HCT116 (cell line): ENCODE data around the gene SMC1B. TPM values are rescaled to one million over a fixed set of nuclear protein-coding genes. Genes with fewer than 3 reads are reported as not detected.

Source experiments
- ATAC-seq: fragments of 200-7000 bp; cut with Tn5 transposase; 2 replicates; pipeline ENCODE4 v1.9.1; 2020; ENCODE audit warnings: mild to moderate bottlenecking, moderate library complexity
- BruUV-seq: library from RNA; stranded (reverse); fragments of 400-500 nt; replicated peaks from 2 replicates; lab custom pipeline; 2021; lab: Mats Ljungman, UMichigan
- CTCF ChIA-PET: fragments of 300-600 bp; sonication (Branson Sonifier 250); formaldehyde crosslinking; loops from one replicate; lab custom pipeline; 2021; ENCODE audit warnings: antibody characterized with exemption; lab: Charles Lee
- POLR2A ChIA-PET: fragments of 300-600, 350-600 bp; sonication (Branson Sonifier 250); formaldehyde crosslinking; loops from one replicate; lab custom pipeline; 2021; ENCODE audit warnings: antibody characterized with exemption; lab: Charles Lee
- RAD21 ChIA-PET, 2 experiments: fragments of 300-600 bp; sonication (Branson Sonifier 250); formaldehyde crosslinking; loops; one replicate each; lab custom pipeline; 2023; ENCODE audit warnings: low total read pairs in 2 of 2; ENCODE audit not compliant: uncharacterized antibody in 2 of 2, unreplicated experiment in 2 of 2, low non-redundant PET in 1 of 2; lab: Charles Lee
- DNase-seq: peaks from one replicate; pipeline ENCODE4 v3.0.0-alpha.2; 2010; ENCODE audit warnings: low read depth, low spot score
- H2AFZ ChIP-seq: fragments of 200-600 bp; shearing (Covaris generic), sonication (generic); 2 replicates; pipeline ENCODE4 v1.6.1; 2017; ENCODE audit warnings: low read depth, mixed run types, mixed read lengths, antibody characterized with exemption, low read length; ENCODE audit not compliant: poor library complexity, severe bottlenecking
- H3K27ac ChIP-seq: 2 replicates; pipeline ENCODE4 v1.5.1; 2012; ENCODE audit warnings: low read depth, low read length
- H3K27me3 ChIP-seq: fragments of 200-600 bp; sonication (generic); 2 replicates; pipeline ENCODE4 v1.6.1; 2016; ENCODE audit warnings: mixed run types, low read length, mixed read lengths; ENCODE audit not compliant: insufficient read depth
- H3K36me3 ChIP-seq, 2 experiments: fragments of 200-500 bp in 1 of 2; fragments of 200-600 bp in 1 of 2; sonication (Bioruptor generic) in 1 of 2; sonication (generic) in 1 of 2; 2 replicates each; pipeline versions ENCODE4 v1.5.1 to v1.6.1; 2014 to 2016; ENCODE audit warnings: low read length in 2 of 2, inconsistent platforms in 1 of 2, mixed read lengths in 1 of 2, mixed run types in 1 of 2; ENCODE audit not compliant: insufficient read depth in 2 of 2, control insufficient read depth in 1 of 2
- H3K4me1 ChIP-seq, 2 experiments: fragments of 200-600 bp in 1 of 2; sonication (generic) in 1 of 2; 2 replicates each; pipeline versions ENCODE4 v1.5.1 to v1.6.1; 2012 to 2017; ENCODE audit warnings: low read length in 2 of 2, inconsistent platforms in 1 of 2, mild to moderate bottlenecking in 1 of 2, mixed read lengths in 1 of 2, mixed run types in 1 of 2, moderate library complexity in 1 of 2; ENCODE audit not compliant: insufficient read depth in 2 of 2, control insufficient read depth in 1 of 2
- H3K4me2 ChIP-seq: fragments of 200-600 bp; sonication (generic); 2 replicates; pipeline ENCODE4 v1.6.1; 2017; ENCODE audit warnings: mixed run types, low read length, mixed read lengths
- H3K4me3 ChIP-seq, 2 experiments: fragments of 200-600 bp in 1 of 2; sonication (generic) in 1 of 2; replicated peaks in 1 of 2; 2 replicates each; pipeline ENCODE4 v1.5.1; 2011 to 2016; ENCODE audit warnings: low read length in 2 of 2, control low read depth in 1 of 2, low read depth in 1 of 2, mild to moderate bottlenecking in 1 of 2, mixed read lengths in 1 of 2, mixed run types in 1 of 2
- H3K79me2 ChIP-seq: fragments of 200-600 bp; sonication (generic); 2 replicates; pipeline ENCODE4 v1.6.1; 2017; ENCODE audit warnings: mild to moderate bottlenecking, mixed run types, low read length, moderate library complexity, mixed read lengths; ENCODE audit not compliant: insufficient read depth
- H3K9ac ChIP-seq: fragments of 200-600 bp; sonication (generic); 2 replicates; pipeline ENCODE4 v1.6.1; 2016; ENCODE audit warnings: low read length, mixed read lengths
- H3K9me2 ChIP-seq: fragments of 200-600 bp; sonication (generic), shearing (Covaris generic); 2 replicates; pipeline ENCODE4 v1.6.1; 2017; ENCODE audit warnings: mixed run types, mild to moderate bottlenecking, moderate library complexity; ENCODE audit not compliant: insufficient read depth
- H3K9me3 ChIP-seq, 2 experiments: fragments of 200-500 bp in 1 of 2; fragments of 200-600 bp in 1 of 2; sonication (Bioruptor generic) in 1 of 2; sonication (generic) in 1 of 2; 2 replicates each; pipeline ENCODE4 v1.6.1; 2014 to 2017; ENCODE audit warnings: low read length in 2 of 2, mixed read lengths in 2 of 2, inconsistent platforms in 1 of 2, low read depth in 1 of 2, mild to moderate bottlenecking in 1 of 2, mixed run types in 1 of 2, moderate library complexity in 1 of 2; ENCODE audit not compliant: control insufficient read depth in 1 of 2, insufficient read depth in 1 of 2
- H4K20me1 ChIP-seq: fragments of 200-600 bp; sonication (generic), shearing (Covaris generic); 2 replicates; pipeline ENCODE4 v1.6.1; 2017; ENCODE audit warnings: mixed run types, mild to moderate bottlenecking, moderate library complexity; ENCODE audit not compliant: insufficient read depth
- CBX3 ChIP-seq: IDR thresholded peaks from 2 replicates; pipeline ENCODE4 v1.6.1; 2012; ENCODE audit warnings: low read depth
- CEBPB ChIP-seq: IDR thresholded peaks from 2 replicates; pipeline ENCODE4 v1.6.1; 2012; ENCODE audit warnings: low read depth
- CTCF ChIP-seq, 3 experiments: fragments of 200-600 bp in 1 of 3; sonication (generic) in 1 of 3; IDR thresholded peaks in 2 of 3; conservative IDR thresholded peaks in 1 of 3; 2 replicates each; pipeline ENCODE4 v1.5.1; 2012 to 2017; ENCODE audit warnings: low read depth in 2 of 3, low read length in 2 of 3, antibody characterized with exemption in 1 of 3, borderline replicate concordance in 1 of 3, control low read depth in 1 of 3, mild to moderate bottlenecking in 1 of 3, mixed read lengths in 1 of 3, mixed run types in 1 of 3, moderate library complexity in 1 of 3; ENCODE audit not compliant: insufficient read depth in 1 of 3
- EGR1 ChIP-seq: IDR thresholded peaks from 2 replicates; pipeline ENCODE4 v1.6.1; 2012; ENCODE audit warnings: low read depth
- EZH2 ChIP-seq: fragments of 200-600 bp; sonication (generic); IDR thresholded peaks from 2 replicates; pipeline ENCODE4 v1.6.1; 2017; ENCODE audit warnings: antibody characterized with exemption, mixed run types
- EZH2phosphoT487 ChIP-seq: fragments of 200-600 bp; IDR thresholded peaks from 2 replicates; pipeline ENCODE4 v1.6.1; 2018; ENCODE audit warnings: antibody characterized with exemption, borderline replicate concordance
- POLR2A ChIP-seq: IDR thresholded peaks from 2 replicates; pipeline ENCODE4 v1.7.0; 2011; ENCODE audit warnings: borderline replicate concordance; ENCODE audit not compliant: insufficient read depth, insufficient read length; ENCODE audit errors: extremely low read depth
- POLR2AphosphoS5 ChIP-seq: IDR thresholded peaks from 2 replicates; pipeline ENCODE4 v1.6.1; 2011; ENCODE audit warnings: mild to moderate bottlenecking, low read depth, low read length, moderate library complexity
- REST ChIP-seq: IDR thresholded peaks from 2 replicates; pipeline ENCODE4 v1.6.1; 2012; ENCODE audit warnings: low read depth
- SIN3A ChIP-seq: IDR thresholded peaks from 2 replicates; pipeline ENCODE4 v1.6.1; 2012; ENCODE audit warnings: low read depth
- SP1 ChIP-seq: IDR thresholded peaks from 2 replicates; pipeline ENCODE4 v1.6.1; 2012; ENCODE audit warnings: low read depth
- SRF ChIP-seq: IDR thresholded peaks from 2 replicates; pipeline ENCODE4 v1.6.1; 2012; ENCODE audit warnings: low read depth
- TCF7L2 ChIP-seq: IDR thresholded peaks from 2 replicates; pipeline ENCODE4 v1.7.0; 2011; ENCODE audit warnings: borderline replicate concordance, inconsistent platforms; ENCODE audit not compliant: insufficient read depth, insufficient read length; ENCODE audit errors: extremely low read depth
- ZFX ChIP-seq: fragments of 450-650 bp; IDR thresholded peaks from 2 replicates; pipeline ENCODE4 v1.6.1; 2017
- ZNF274 ChIP-seq: fragments of 200-500 bp; sonication (Bioruptor generic); IDR thresholded peaks from 2 replicates; pipeline ENCODE4 v1.6.1; 2014; ENCODE audit warnings: mild to moderate bottlenecking, low read depth, low read length, inconsistent platforms
- intact Hi-C: fragments of 100-400 bp; cut with micrococcal nuclease; formaldehyde crosslinking; loops from 2 replicates; pipeline ENCODE4 v1.10.0; 2022
- total RNA-seq: library from RNA; stranded (reverse); gene quantifications from one replicate; pipeline ENCODE4 v1.2.1, GENCODE V29; 2021; ENCODE audit not compliant: unreplicated experiment

The SMC1B gene
- total RNA-seq, 1 experiment from 2014 or later: not detected

GRCh38 chr22:45349916-45350315, 63.5 kb downstream of the SMC1B start:
- Histone ChIP-seq H4K20me1 (no peaks in the 10 kb centered on the region), H3K9ac (no peak overlapping the region), H3K9me3 (no peaks in the 10 kb centered on the region), H2AFZ (no peak overlapping the region), H3K27me3 (no peaks in the 10 kb centered on the region), H3K79me2 (no peaks in the 10 kb centered on the region), H3K36me3 (no peaks in the 10 kb centered on the region), H3K27ac (no peak overlapping the region), H3K4me2 (no peak overlapping the region), H3K4me1 (peaks cover 5 to 12% of the 10 kb centered on the region in 2 experiments; a peak in 3 of 4 replicates), H3K4me3 (no peak overlapping the region), H3K9me2 (no peaks in the 10 kb centered on the region)
- ChIA-PET POLR2A (no interaction called here), CTCF (no interaction called here), RAD21 (no interaction called here)
- TF ChIP-seq EZH2phosphoT487: no peak
- TF ChIP-seq CTCF (IDR thresholded peaks at IDR 0.05 in 2 of 3, conservative IDR thresholded peaks at IDR 0.05 in 1 of 3; ENCODE audit: borderline replicate concordance in 1 of 3, insufficient read depth in 1 of 3, low read depth in 2 of 3, low read length in 2 of 3): no peak
- TF ChIP-seq ZFX: no peak
- TF ChIP-seq EGR1: no peak
- TF ChIP-seq EZH2: no peak
- no peak for TF ChIP-seq CEBPB
- TF ChIP-seq POLR2A: no peak
- TF ChIP-seq SP1: no peak
- no peak for TF ChIP-seq SIN3A
- no peak for TF ChIP-seq CBX3
- no peak for TF ChIP-seq POLR2AphosphoS5
- no peak for TF ChIP-seq ZNF274
- TF ChIP-seq REST: no peak
- no peak for TF ChIP-seq SRF
- no peak for TF ChIP-seq TCF7L2
- no peak for DNase-seq
- intact Hi-C loops: no loop called here
- no peak for ATAC-seq
- no TSS peak for BruUV-seq
